ENCODE measurements around the gene GADD45B. TPM values are rescaled to one million over a fixed set of nuclear protein-coding genes. Genes with fewer than 3 reads are reported as not detected.

GADD45B gene
- total RNA-seq, 1 donor = 54.8 TPM

DNA sequence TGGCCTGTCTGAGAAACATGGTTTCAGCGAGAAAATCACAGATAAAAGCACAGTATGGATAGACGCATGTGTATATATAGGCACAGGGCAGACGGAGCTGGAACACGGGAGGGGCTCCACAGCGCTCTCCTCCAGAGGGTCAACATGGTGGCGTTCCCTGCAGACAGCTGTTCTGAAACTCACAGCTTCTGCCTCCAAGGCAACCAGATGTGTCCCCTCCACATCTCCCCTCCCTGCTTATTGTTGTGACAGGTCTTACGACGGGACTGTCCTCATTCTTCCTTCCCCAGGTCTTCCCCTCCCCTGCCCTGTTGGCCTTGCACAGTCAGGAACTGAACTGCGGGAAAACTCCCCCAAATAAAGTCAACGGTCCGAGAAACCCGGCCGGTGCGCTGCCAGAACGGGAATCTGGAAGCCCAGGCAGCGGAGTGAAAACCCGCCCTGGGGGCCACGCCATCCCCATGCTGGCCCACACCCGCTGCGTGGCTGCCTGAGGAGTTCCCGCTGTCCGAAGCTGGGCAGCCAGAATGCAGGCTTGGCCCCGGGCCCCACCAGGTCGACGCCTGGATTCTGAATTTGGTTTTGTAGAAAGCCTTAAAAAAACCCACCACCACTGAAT is 45.9 kb upstream of the GADD45B start:
- no peak overlapping the region for H3K4me3 ChIP-seq (ENCODE audit: low read depth, low read length)
- DNase-seq (ENCODE audit: low read depth) = no peak
- TF ChIP-seq, protein P1, sequence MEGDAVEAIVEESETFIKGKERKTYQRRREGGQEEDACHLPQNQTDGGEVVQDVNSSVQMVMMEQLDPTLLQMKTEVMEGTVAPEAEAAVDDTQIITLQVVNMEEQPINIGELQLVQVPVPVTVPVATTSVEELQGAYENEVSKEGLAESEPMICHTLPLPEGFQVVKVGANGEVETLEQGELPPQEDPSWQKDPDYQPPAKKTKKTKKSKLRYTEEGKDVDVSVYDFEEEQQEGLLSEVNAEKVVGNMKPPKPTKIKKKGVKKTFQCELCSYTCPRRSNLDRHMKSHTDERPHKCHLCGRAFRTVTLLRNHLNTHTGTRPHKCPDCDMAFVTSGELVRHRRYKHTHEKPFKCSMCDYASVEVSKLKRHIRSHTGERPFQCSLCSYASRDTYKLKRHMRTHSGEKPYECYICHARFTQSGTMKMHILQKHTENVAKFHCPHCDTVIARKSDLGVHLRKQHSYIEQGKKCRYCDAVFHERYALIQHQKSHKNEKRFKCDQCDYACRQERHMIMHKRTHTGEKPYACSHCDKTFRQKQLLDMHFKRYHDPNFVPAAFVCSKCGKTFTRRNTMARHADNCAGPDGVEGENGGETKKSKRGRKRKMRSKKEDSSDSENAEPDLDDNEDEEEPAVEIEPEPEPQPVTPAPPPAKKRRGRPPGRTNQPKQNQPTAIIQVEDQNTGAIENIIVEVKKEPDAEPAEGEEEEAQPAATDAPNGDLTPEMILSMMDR (IDR thresholded peaks at IDR 0.05; ENCODE audit: insufficient read depth, low read depth, low read length) = no peak

GRCh38 chr19:2431318-2432055 is 44.4 kb upstream of the GADD45B start:
- H3K4me3 ChIP-seq (ENCODE audit: low read depth, low read length) = no peak overlapping the region
- TF ChIP-seq, protein P1 (IDR thresholded peaks at IDR 0.05; ENCODE audit: insufficient read depth, low read depth, low read length) = no peak
- DNase-seq (ENCODE audit: low read depth) = no peak

GRCh38 chr19:2432131-2432848 is 43.6 kb upstream of the GADD45B start:
- H3K4me3 ChIP-seq (ENCODE audit: low read depth, low read length) = no peak overlapping the region
- TF ChIP-seq, protein P1 (IDR thresholded peaks at IDR 0.05; ENCODE audit: insufficient read depth, low read depth, low read length) = no peak
- DNase-seq (ENCODE audit: low read depth) = no peak

DNA sequence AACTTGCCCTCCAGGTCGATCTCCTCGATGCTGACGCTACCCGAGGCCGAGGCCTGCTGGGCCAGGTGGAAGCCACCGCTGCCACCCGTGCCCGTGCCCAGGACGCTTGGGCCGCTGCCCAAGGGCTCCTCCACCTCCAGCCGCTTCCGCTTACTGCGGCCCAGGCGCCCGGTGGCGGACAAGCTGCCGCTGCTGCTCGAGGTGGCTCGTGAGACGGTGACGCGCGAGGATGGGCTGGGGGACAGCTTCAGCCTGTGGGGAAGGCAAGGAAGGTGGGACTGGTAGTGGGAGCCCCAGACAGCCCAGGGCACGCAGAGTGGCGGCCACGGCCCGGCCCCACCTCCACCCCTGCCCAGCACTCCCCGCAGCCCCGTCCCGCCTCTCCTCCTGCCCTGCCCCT is 42.1 kb upstream of the GADD45B start:
- H3K4me3 ChIP-seq (ENCODE audit: low read depth, low read length) = no peak overlapping the region
- DNase-seq (ENCODE audit: low read depth) = no peak
- TF ChIP-seq, protein P1 (IDR thresholded peaks at IDR 0.05; ENCODE audit: insufficient read depth, low read depth, low read length) = no peak

DNA sequence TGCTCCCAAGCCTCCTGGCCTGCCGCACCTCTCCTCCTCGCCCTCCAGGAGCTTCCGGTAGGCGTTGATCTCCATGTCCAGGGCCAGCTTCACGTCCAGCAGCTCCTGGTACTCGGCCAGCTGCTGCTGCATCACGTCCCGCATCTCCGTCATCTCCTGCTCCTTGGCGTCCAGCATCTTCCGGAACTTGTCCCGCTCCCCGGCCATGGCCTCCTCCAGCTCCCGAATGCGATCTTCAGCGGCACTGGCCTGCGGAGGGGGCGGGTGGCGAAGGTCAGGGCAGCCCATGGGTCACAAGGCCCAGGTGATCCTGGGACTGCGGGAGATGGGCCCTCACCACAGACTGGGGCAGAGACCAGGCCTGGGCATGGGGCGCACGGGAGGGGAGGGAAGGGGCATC is 41.7 kb upstream of the GADD45B start:
- no peak for DNase-seq (ENCODE audit: low read depth)
- TF ChIP-seq, protein P1 (IDR thresholded peaks at IDR 0.05; ENCODE audit: insufficient read depth, low read depth, low read length) = no peak
- H3K4me3 ChIP-seq (ENCODE audit: low read depth, low read length) = no peak overlapping the region

- DNase-seq (ENCODE audit: low read depth) = no peak
- TF ChIP-seq, protein P1 (IDR thresholded peaks at IDR 0.05; ENCODE audit: insufficient read depth, low read depth, low read length) = no peak
- H3K4me3 ChIP-seq (ENCODE audit: low read depth, low read length) = no peak overlapping the region
Measured at GRCh38 chr19:2434721-2435265, 41.1 kb upstream of the GADD45B start.
